Stimulated activated naive CD8-positive, alpha-beta T cell treated with anti-CD3 and anti-CD28 coated beads, Interleukin-15, Interleukin-2, amounts not matched to agents 100 U/mL and 50 U/mL, for 24 hours (primary cell): ENCODE measurements around the gene SV2A.
"Not testable (repeated sequence)": the region's sequence is repeated elsewhere in the genome, so short reads cannot be mapped to it uniquely, and the experiment has no call there.

Experiments
- ATAC-seq: fragments of 150-1000 bp; cut with Tn5 transposase; one replicate; pipeline ENCODE4 v1.10.0; 2021
- DNase-seq: peaks from one replicate; pipeline ENCODE4 v3.0.0; 2021

Gene SV2A

GRCh38 chr1:149886396-149887195, 31.0 kb downstream of the SV2A start:
- ATAC-seq, result peak; percentile 64
- peak; percentile 86 for DNase-seq

- not testable (repeated sequence) for ATAC-seq, DNase-seq
Measured at GRCh38 chr1:149886121-149886395, 31.6 kb downstream of the SV2A start.

- ATAC-seq, result peak; percentile 7
- peak; percentile 77 for DNase-seq
Measured at GRCh38 chr1:149885339-149886120, 32.1 kb downstream of the SV2A start.

GRCh38 chr1:149884433-149885338, 33.0 kb downstream of the SV2A start:
- DNase-seq (no peak), ATAC-seq (no peak)

GRCh38 chr1:149883598-149884247, 33.9 kb downstream of the SV2A start:
- ATAC-seq (no peak), DNase-seq (no peak)

- DNase-seq (no peak), ATAC-seq (no peak)
Measured at GRCh38 chr1:149881876-149882275, 35.8 kb downstream of the SV2A start.

- ATAC-seq (peak; percentile 30), DNase-seq (no peak)
Measured at GRCh38 chr1:149879556-149879955, 38.1 kb downstream of the SV2A start.

- DNase-seq (no peak), ATAC-seq (no peak)
Measured at GRCh38 chr1:149877211-149877946, 40.3 kb downstream of the SV2A start.

GRCh38 chr1:149873060-149873459, 44.6 kb downstream of the SV2A start:
- ATAC-seq, DNase-seq: not testable (repeated sequence)

- not testable (repeated sequence) for ATAC-seq, DNase-seq
Measured at GRCh38 chr1:149866887-149867286, 50.8 kb downstream of the SV2A start.

- not testable (repeated sequence) for DNase-seq, ATAC-seq
Measured at GRCh38 chr1:149861497-149862054, 56.1 kb downstream of the SV2A start.

GRCh38 chr1:149860684-149861496, 56.8 kb downstream of the SV2A start:
- ATAC-seq, result peak; percentile 89
- not testable (repeated sequence) for DNase-seq

GRCh38 chr1:149860271-149860670, 57.4 kb downstream of the SV2A start:
- DNase-seq, result not testable (repeated sequence)
- ATAC-seq, result peak; percentile 11
